Hepatocyte (in vitro differentiated cells): ENCODE measurements around the gene RNASE3. TPM values are rescaled to one million over a fixed set of nuclear protein-coding genes. Genes with fewer than 3 reads are reported as not detected.

Source experiments
- DNase-seq: peaks from one replicate; pipeline ENCODE4 v3.0.0-alpha.2; 2016; ENCODE audit warnings: low spot score
- H2AFZ ChIP-seq: fragments of 200-600 bp; sonication (generic); 2 replicates; pipeline ENCODE4 v1.6.0; 2016; ENCODE audit warnings: antibody characterized with exemption, mild to moderate bottlenecking
- H3K27ac ChIP-seq: fragments of 200-600 bp; sonication (generic); 2 replicates; pipeline ENCODE4 v1.5.1; 2016; ENCODE audit warnings: mild to moderate bottlenecking
- H3K27me3 ChIP-seq: fragments of 200-600 bp; sonication (generic); 2 replicates; pipeline ENCODE4 v1.6.1; 2016
- H3K36me3 ChIP-seq: fragments of 200-600 bp; sonication (generic); replicated peaks from 2 replicates; pipeline ENCODE4 v1.5.1; 2016; ENCODE audit warnings: low read depth; ENCODE audit not compliant: insufficient read depth
- H3K4me1 ChIP-seq: fragments of 200-600 bp; sonication (generic); 2 replicates; pipeline ENCODE4 v1.5.1; 2016; ENCODE audit warnings: mild to moderate bottlenecking, moderate library complexity; ENCODE audit not compliant: insufficient read depth
- H3K4me2 ChIP-seq: fragments of 200-600 bp; sonication (generic); 2 replicates; pipeline ENCODE4 v1.6.0; 2016
- H3K4me3 ChIP-seq: fragments of 200-600 bp; sonication (generic); 2 replicates; pipeline ENCODE4 v1.5.1; 2016; ENCODE audit warnings: mild to moderate bottlenecking
- H3K79me2 ChIP-seq: fragments of 200-600 bp; sonication (generic); 2 replicates; pipeline ENCODE4 v1.6.0; 2017; ENCODE audit warnings: mild to moderate bottlenecking
- H3K9me2 ChIP-seq: fragments of 200-600 bp; sonication (generic); replicated peaks from 2 replicates; pipeline ENCODE4 v1.6.0; 2017; ENCODE audit warnings: mild to moderate bottlenecking; ENCODE audit not compliant: insufficient read depth
- H3K9me3 ChIP-seq: fragments of 200-600 bp; sonication (generic); 2 replicates; pipeline ENCODE4 v1.5.1; 2016; ENCODE audit warnings: low read depth, mild to moderate bottlenecking
- H4K20me1 ChIP-seq: fragments of 200-600 bp; sonication (generic); 2 replicates; pipeline ENCODE4 v1.6.0; 2016; ENCODE audit warnings: mild to moderate bottlenecking; ENCODE audit not compliant: insufficient read depth, poor library complexity, severe bottlenecking
- EZH2 ChIP-seq: fragments of 200-600 bp; sonication (generic); IDR thresholded peaks from 2 replicates; pipeline ENCODE4 v1.6.1; 2016; ENCODE audit warnings: antibody characterized with exemption, mild to moderate bottlenecking, borderline replicate concordance
- EZH2phosphoT487 ChIP-seq: fragments of 200-600 bp; sonication (generic); IDR thresholded peaks from one replicate; pipeline ENCODE4 v1.6.1; 2018; ENCODE audit warnings: antibody characterized with exemption, mild to moderate bottlenecking, low read depth, moderate library complexity; ENCODE audit not compliant: unreplicated experiment, severe bottlenecking
- WGBS: methylation state at CpG from one replicate; pipeline ENCODE4 v1.1.6; 2016; ENCODE audit warnings: low lambda C conversion rate; ENCODE audit errors: missing lambda C conversion rate; 5-methylcytosine and 5-hydroxymethylcytosine counted together
- polyA plus RNA-seq: library from polyadenylated mRNA; unstranded; fragments of >200 nt; fragmentation: Nextera tagmentation; extraction: Ambion mirVana; gene quantifications from 2 replicates; pipeline ENCODE4 v1.2.1, GENCODE V29; 2016
- total RNA-seq: library from RNA; depleted of rRNA; stranded (reverse); fragments of >200 nt; gene quantifications from 2 replicates; pipeline ENCODE4 v1.2.3, GENCODE V29; 2014
- TF ChIP-seq, protein P1 (sequence below): fragments of 200-600 bp; sonication (generic); IDR thresholded peaks from 2 replicates; pipeline ENCODE4 v1.5.1; 2016; ENCODE audit warnings: antibody characterized with exemption, mild to moderate bottlenecking; ENCODE audit not compliant: poor library complexity

RNASE3 gene
- total and polyA plus RNA-seq, 2 experiments from 2014 or later = 0.50 TPM; not detected in 1

DNA sequence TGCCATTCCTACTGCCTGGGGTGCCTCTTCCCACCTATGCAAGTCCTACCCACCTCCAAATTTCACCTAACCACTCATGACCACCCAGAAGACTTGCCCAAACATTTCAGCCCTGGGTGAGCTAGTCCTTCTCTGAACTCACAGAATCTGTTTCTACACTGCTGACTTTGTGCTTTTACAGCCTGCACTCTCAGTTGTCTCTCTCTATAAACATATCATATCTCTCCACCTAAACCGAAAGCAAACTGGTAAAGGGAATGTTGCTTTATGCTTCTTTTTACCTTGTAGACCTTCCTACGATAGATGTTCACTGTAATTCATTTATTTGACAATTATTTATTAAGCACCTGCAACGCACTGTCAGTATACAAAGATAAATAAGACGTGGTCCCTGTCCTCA lies 38.1 kb upstream of the RNASE3 start:
- H3K79me2 ChIP-seq = no peaks in the 10 kb centered on the region
- H3K27me3 ChIP-seq = no peaks in the 10 kb centered on the region
- TF ChIP-seq EZH2 = no peak
- TF ChIP-seq EZH2phosphoT487 = no peak
- TF ChIP-seq, protein P1, sequence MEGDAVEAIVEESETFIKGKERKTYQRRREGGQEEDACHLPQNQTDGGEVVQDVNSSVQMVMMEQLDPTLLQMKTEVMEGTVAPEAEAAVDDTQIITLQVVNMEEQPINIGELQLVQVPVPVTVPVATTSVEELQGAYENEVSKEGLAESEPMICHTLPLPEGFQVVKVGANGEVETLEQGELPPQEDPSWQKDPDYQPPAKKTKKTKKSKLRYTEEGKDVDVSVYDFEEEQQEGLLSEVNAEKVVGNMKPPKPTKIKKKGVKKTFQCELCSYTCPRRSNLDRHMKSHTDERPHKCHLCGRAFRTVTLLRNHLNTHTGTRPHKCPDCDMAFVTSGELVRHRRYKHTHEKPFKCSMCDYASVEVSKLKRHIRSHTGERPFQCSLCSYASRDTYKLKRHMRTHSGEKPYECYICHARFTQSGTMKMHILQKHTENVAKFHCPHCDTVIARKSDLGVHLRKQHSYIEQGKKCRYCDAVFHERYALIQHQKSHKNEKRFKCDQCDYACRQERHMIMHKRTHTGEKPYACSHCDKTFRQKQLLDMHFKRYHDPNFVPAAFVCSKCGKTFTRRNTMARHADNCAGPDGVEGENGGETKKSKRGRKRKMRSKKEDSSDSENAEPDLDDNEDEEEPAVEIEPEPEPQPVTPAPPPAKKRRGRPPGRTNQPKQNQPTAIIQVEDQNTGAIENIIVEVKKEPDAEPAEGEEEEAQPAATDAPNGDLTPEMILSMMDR = no peak
- H3K4me1 ChIP-seq = peaks cover 8% of the 10 kb centered on the region
- DNase-seq = no peak
- H3K36me3 ChIP-seq = no peaks in the 10 kb centered on the region
- WGBS = 67% methylated on average over 4 of the region's 4 CpGs
- no peaks in the 10 kb centered on the region for H4K20me1 ChIP-seq
- H3K4me3 ChIP-seq = no peak overlapping the region
- H2AFZ ChIP-seq = no peak overlapping the region
- H3K9me3 ChIP-seq = no peaks in the 10 kb centered on the region
- H3K9me2 ChIP-seq = no peaks in the 10 kb centered on the region
- peak overlapping the region; percentile 59 for H3K4me2 ChIP-seq
- no peak overlapping the region for H3K27ac ChIP-seq

DNA sequence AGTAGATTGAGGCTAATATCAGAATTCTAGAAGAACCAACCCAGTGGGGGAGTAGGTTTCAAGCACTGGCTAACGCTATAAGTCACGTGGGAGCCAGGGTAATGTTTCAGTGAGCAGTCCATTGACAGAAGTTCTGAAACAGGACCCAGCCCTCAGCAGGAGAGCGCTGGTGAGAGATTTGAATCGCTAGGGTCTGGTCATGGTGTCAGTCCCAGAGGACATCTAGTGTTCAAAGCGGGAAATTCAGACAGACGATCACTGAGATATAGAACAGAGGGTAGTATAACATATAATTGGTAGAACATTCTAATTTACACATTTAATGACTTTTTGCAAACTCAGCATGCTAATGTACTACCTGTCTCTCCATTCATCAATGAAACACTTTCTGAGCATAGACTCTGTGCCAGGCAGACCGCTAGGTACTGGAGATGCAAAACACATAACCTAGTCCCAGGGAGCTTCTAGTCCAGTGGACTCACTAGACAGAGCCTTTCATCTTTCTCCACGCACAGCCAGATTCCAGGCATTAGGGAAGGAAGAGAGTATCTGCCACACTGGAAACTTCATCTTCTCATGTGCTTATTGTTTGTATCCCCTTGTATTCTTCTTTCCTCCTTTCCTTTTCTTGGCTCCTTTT lies 35.4 kb upstream of the RNASE3 start:
- H3K4me2 ChIP-seq = peak overlapping the region; percentile 11
- WGBS = 12% methylated on average over 8 of the region's 8 CpGs

DNA sequence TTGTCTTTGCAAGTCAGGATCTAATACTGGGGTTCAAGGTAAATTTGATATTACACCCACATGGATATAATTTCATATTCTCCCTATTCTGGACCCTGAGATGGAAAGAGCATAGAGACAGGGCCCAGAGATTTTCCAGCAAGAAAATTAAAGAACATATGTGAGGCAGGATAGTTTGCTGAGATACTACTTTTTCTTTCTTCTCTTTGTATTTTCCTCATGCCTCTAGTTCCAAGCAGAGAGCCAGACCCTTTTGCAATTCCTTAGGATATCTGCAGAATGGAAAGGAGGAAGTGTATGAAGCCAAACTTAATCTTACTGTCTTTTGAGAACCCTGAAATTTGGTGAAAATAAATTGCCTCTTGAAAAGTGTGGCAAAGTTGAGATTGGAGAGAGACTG lies 34.0 kb upstream of the RNASE3 start:
- Histone ChIP-seq H2AFZ (no peak overlapping the region), H3K4me1 (peaks cover 6% of the 10 kb centered on the region), H3K9me3 (no peaks in the 10 kb centered on the region)

More for the DNA sequence above, 35.4 kb upstream of the RNASE3 start:
- no peaks in the 10 kb centered on the region for H3K27me3 ChIP-seq
- no peaks in the 10 kb centered on the region for H4K20me1 ChIP-seq
- no peaks in the 10 kb centered on the region for H3K36me3 ChIP-seq
- no peaks in the 10 kb centered on the region for H3K9me3 ChIP-seq
- no peaks in the 10 kb centered on the region for H3K79me2 ChIP-seq
- peak; percentile 89 for DNase-seq
- no peak overlapping the region for H3K27ac ChIP-seq
- H2AFZ ChIP-seq = no peak overlapping the region
- no peaks in the 10 kb centered on the region for H3K9me2 ChIP-seq
- H3K4me3 ChIP-seq = no peak overlapping the region
- peaks cover 6% of the 10 kb centered on the region for H3K4me1 ChIP-seq
- TF ChIP-seq EZH2phosphoT487 = no peak
- TF ChIP-seq, protein P1 = peak; percentile 76

More for the DNA sequence above, 34.0 kb upstream of the RNASE3 start:
- H3K9me2 ChIP-seq = no peaks in the 10 kb centered on the region
- no peak for DNase-seq
- H3K36me3 ChIP-seq = no peaks in the 10 kb centered on the region
- H4K20me1 ChIP-seq = no peaks in the 10 kb centered on the region
- no peak overlapping the region for H3K27ac ChIP-seq
- H3K4me2 ChIP-seq = peak overlapping the region; percentile 59
- TF ChIP-seq, protein P1 = no peak
- TF ChIP-seq EZH2 (no peak), EZH2phosphoT487 (no peak)
- no peaks in the 10 kb centered on the region for H3K27me3 ChIP-seq
- no peak overlapping the region for H3K4me3 ChIP-seq
- H3K79me2 ChIP-seq = no peaks in the 10 kb centered on the region
